Stimulated activated CD8-positive, alpha-beta memory T cell treated with anti-CD3 and anti-CD28 coated beads, Interleukin-15, amount 100 ng/mL, for 1 hour (primary cell): Measurements from ENCODE around the gene AMD1.
"Not testable (repeated sequence)": the region's sequence is repeated elsewhere in the genome, so short reads cannot be mapped to it uniquely, and the experiment has no call there.

ENCODE experiments used
- DNase-seq: peaks from one replicate; pipeline ENCODE4 v3.0.0-alpha.2; 2020; ENCODE audit warnings: low read depth

AMD1 gene

GRCh38 chr6:110877569-110877968 lies 3.0 kb downstream of the AMD1 start:
- DNase-seq = no peak

- peak; percentile 19 for DNase-seq
Measured at GRCh38 chr6:110878751-110879522, 4.4 kb downstream of the AMD1 start.

- DNase-seq = no peak
Measured at GRCh38 chr6:110880651-110881050, 6.1 kb downstream of the AMD1 start.

- DNase-seq = no peak
Measured at GRCh38 chr6:110881546-110882273, 7.1 kb downstream of the AMD1 start.

- DNase-seq = no peak
Measured at GRCh38 chr6:110882274-110882619, 7.7 kb downstream of the AMD1 start.

GRCh38 chr6:110882824-110883554 lies 8.4 kb downstream of the AMD1 start:
- DNase-seq = no peak

- no peak for DNase-seq
Measured at GRCh38 chr6:110884321-110884720, 9.7 kb downstream of the AMD1 start.

- no peak for DNase-seq
Measured at GRCh38 chr6:110885526-110885925, 10.9 kb downstream of the AMD1 start.

- no peak for DNase-seq
Measured at GRCh38 chr6:110886555-110887167, 12.1 kb downstream of the AMD1 start.

- no peak for DNase-seq
Measured at GRCh38 chr6:110890288-110890687, 15.7 kb downstream of the AMD1 start.

- DNase-seq = no peak
Measured at GRCh38 chr6:110895907-110896608, 21.5 kb downstream of the AMD1 start.

GRCh38 chr6:110897433-110897832 lies 22.8 kb downstream of the AMD1 start:
- DNase-seq = no peak

- DNase-seq = no peak
Measured at GRCh38 chr6:110898111-110898510, 23.5 kb downstream of the AMD1 start.

GRCh38 chr6:110900028-110900598 lies 25.5 kb downstream of the AMD1 start:
- no peak for DNase-seq

- DNase-seq = not testable (repeated sequence)
Measured at GRCh38 chr6:110901601-110902000, 27.0 kb downstream of the AMD1 start.

- DNase-seq = no peak
Measured at GRCh38 chr6:110902091-110902490, 27.5 kb downstream of the AMD1 start.

GRCh38 chr6:110906273-110906672 lies 31.7 kb downstream of the AMD1 start:
- not testable (repeated sequence) for DNase-seq

GRCh38 chr6:110930781-110931180 lies 56.2 kb downstream of the AMD1 start:
- DNase-seq = no peak

GRCh38 chr6:110933912-110934311 lies 59.3 kb downstream of the AMD1 start:
- no peak for DNase-seq

- no peak for DNase-seq
Measured at GRCh38 chr6:110934381-110934898, 59.9 kb downstream of the AMD1 start.

- DNase-seq = no peak
Measured at GRCh38 chr6:110935171-110935570, 60.6 kb downstream of the AMD1 start.
